Measurements from ENCODE around the gene CCK. TPM values are rescaled to one million over a fixed set of nuclear protein-coding genes. Genes with fewer than 3 reads are reported as not detected.

Gene CCK
- polyA plus RNA-seq, 2 donors = 0.12 to 0.19 TPM

Other genes with a start within 250 kb of the CCK start
- gene TRAK1, start 174.8 kb downstream of the CCK start, polyA plus RNA-seq = 10 to 100 TPM; 12.2 to 21.4 TPM
- not detected for gene LYZL4, start 144.4 kb upstream of the CCK start, polyA plus RNA-seq
- gene VIPR1, start 236.5 kb upstream of the CCK start, polyA plus RNA-seq = 1 to 10 TPM; 3.6 to 7.0 TPM

All from esophagus (tissue), 2 donors.